Measurements from ENCODE around the gene ACSM5. TPM values are rescaled to one million over a fixed set of nuclear protein-coding genes. Genes with fewer than 3 reads are reported as not detected.

The ACSM5 gene, protein sequence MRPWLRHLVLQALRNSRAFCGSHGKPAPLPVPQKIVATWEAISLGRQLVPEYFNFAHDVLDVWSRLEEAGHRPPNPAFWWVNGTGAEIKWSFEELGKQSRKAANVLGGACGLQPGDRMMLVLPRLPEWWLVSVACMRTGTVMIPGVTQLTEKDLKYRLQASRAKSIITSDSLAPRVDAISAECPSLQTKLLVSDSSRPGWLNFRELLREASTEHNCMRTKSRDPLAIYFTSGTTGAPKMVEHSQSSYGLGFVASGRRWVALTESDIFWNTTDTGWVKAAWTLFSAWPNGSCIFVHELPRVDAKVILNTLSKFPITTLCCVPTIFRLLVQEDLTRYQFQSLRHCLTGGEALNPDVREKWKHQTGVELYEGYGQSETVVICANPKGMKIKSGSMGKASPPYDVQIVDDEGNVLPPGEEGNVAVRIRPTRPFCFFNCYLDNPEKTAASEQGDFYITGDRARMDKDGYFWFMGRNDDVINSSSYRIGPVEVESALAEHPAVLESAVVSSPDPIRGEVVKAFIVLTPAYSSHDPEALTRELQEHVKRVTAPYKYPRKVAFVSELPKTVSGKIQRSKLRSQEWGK
- 0.13 and 0.97 TPM in 2 replicates for total RNA-seq

DNA sequence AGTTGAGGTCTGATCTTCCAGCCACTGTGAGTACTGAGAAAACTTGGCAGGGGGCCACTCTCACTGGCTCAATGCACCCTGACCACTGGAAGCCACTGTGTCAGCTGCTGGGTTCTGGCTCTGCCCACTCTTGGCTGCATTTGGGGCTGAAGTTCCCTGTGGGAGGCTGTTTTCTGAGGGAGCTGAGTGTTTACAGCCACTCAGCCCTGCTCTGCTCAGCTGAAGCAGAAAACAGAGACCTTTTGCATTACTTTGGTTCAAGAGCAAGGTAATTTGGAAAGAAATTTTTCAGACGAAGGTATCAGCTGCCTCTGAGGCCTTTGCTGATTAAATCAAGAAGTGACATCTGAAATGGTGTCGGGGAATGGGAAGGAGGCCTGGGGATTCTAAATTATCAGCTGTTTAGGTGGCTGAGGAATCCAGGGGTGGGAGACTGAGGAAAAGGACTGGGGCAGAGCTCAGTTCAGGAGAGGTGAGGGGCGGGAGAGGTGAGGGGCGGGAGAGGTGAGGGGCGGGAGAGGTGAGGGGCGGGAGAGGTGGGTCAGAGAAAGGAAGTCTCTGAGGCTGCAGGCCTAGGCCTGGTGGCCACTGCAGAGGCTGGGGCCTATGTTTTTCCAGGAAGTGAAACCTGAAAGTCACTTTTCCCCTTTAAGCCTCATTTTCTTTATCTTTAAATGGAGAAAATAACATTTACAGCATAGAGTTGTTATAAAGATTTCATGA is at the start of gene ACSM5:
ACSM5 (plus strand) TSS at position 137 of the 723 bp plus-strand sequence. CDS start 1,951 bp downstream, outside the sequence.

DNA sequence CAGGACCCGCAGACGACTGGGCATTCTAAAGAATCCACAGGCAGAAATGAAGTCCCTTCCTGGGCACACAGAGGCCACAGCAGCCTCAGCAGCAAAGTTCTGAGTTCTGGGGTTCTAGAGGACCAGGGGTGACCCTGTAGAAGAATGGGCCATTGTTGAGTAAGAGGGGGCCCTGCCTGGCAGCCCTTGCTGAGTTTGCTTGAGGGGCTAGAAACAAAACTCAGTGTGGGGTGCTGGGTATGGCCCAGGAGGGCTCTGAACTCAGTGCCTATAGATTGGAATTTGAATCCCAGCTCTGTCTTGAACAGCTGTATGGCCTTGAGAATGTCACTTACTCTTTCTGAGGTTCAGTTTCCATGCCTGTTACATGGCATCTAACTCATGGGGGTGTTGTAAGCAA is 4.7 kb upstream of the ACSM5 start, which contains the start of gene PDILT:
PDILT (minus strand) TSS at position 101 of the 400 bp plus-strand sequence. CDS start 5,437 bp downstream, outside the sequence.

DNA sequence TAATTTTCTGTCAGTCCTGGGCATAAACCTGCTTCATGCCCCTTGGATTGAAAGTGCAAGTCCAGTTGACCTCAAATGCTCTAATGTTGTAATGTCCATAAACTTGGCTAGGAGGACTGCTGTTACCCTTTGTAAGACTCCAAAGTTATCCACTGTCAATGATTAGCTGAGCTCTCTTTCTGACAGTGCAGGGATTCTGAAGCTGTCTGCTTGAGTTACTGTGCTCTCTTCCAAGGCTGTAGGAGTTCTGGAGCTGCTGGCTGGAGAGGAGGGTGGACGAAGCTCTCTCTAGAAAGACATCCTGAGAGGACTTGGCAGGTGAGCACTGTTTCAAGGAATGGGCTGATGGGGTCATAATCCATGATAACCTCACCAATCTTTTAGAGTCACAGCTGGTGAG is 42.0 kb downstream of the ACSM5 start, which contains the start of gene ACSM2A:
ACSM2A (plus strand) TSS at position 158 of the 400 bp plus-strand sequence. CDS start 8,594 bp downstream, outside the sequence.

Other genes with a start within 250 kb of the ACSM5 start
- not detected in 2 replicates for gene GP2, start 82.0 kb upstream of the ACSM5 start, total RNA-seq
- gene UMOD, start 56.8 kb upstream of the ACSM5 start, total RNA-seq: not detected in 2 replicates
- not detected in 2 replicates for gene PDILT, start 4.8 kb upstream of the ACSM5 start, total RNA-seq
- not detected in 2 replicates for gene ACSM2A, start 42.0 kb downstream of the ACSM5 start, total RNA-seq
- not detected in 2 replicates for gene ACSM2B, start 166.8 kb downstream of the ACSM5 start, total RNA-seq

All from articular chondrocyte of knee joint (primary cell).